Dedifferentiated amniotic fluid mesenchymal stem cell (primary cell): Measurements from ENCODE around the gene HNRNPU.
"Not testable (repeated sequence)": the region's sequence is repeated elsewhere in the genome, so short reads cannot be mapped to it uniquely, and the experiment has no call there.

Experiments used
- DNase-seq: peaks from one replicate; pipeline ENCODE4 v3.0.0-alpha.2; 2016; ENCODE audit errors: extremely low spot score

The HNRNPU gene

DNA sequence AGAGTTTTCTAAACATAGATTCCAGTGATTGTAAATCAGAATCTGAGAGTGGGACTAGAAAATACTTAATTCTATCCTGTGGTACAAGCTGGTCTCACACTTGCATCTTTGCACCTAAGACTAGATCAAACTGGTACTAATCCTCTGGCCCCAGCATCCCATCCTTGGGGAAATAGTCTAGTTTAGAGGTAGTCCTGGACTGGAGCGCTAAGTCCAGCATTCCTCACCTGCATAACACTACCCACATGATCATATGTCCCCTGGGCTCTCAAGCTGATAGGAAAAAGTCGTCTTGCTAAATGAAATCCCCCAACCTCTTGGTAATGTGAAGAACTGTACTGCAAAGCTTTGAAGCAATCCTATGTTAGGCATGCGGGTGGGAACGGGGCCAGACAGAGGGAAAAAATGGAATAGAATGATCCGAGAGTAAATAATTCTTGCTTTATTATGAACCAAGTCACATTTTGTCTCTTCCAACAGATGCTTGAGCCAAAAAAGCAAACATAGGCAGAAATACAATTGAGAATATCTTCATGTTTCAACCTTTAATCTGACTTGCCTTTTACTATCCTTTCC lies 24.0 kb downstream of the HNRNPU start:
- DNase-seq, result no peak

DNA sequence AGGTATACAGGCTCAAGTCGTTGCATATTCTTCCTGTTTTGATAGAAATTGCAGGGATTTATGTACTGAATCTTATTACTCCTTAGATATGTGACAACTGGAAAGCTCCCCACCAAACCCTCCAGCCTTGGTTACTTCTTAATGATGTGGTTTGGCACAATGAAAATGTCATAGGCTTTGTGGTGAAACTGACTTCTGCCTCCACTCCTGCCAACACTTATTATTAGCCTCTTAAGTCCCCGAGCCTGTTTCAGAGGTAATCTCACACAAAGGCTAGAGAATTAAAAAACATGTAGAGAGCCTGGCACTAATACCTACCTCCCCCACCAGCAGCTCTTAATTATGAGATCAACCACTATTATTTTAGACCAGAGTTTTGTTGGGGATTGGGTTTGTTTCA lies 24.7 kb downstream of the HNRNPU start:
- DNase-seq, result no peak

DNA sequence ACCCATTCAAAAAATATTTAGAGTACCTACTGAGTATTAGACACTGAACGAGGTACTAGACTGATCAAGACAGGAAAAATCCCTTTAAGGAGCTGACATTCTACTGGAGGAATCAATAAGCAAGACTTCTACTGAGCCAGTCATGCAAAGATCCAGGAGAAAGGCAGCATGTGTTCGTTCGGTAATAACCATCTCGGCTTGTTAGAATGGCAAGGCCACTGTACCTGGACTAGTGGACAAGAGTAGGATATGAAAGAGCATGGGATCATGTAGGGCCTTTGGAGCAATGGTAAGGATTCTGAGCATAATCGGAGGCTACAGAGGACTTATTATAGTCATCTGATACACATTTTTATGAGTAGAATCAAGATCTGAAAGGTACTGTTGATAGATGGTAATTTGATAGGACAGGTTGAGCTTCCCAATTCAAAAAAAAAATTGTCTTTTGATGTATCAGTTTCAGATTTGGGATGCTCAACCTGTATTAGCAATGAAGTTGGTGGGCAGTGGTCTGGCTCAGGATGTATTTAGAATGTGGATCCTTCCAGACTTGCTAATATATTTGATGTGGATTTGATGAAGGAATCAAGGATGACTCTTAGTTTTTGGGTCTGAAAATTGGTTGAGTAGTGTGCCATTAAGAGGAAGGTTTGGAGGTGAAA lies 26.6 kb downstream of the HNRNPU start:
- DNase-seq, result no peak

DNA sequence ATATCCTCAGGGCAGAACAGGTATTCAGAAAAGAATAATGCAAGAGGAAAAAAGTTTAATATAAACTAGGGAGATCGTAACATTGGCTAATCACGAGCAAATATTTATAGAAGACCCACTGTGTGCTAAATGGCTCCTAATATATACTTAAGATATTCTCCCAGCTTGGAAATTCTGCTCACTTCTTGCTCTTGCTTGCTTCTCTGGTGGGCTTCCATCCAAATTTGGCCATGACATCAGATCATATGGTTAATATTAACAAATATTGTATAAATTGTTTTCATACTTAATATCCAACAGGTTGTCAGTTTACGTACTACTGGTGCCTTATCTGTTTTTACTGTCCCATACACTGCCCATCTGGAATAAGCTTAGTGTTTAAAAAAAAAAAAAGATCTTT lies 27.8 kb downstream of the HNRNPU start:
- no peak for DNase-seq

DNA sequence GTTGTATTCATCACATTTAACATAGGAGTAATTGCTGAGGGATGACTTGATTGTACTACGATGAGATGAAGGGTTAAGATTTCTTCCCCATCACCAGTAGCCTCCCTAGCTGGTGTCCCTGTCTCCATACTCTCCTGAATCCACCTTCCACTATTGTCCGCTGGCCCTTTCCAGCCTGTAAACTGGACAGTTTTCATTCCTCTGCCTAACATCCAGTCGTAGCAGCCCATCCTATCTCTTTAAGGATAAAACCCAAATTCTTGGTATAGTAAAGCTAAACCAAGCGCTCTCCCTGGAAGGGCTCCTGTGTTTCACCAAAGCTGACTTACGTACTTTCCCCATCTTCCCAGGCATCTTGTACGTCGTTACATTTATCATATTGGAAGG lies 28.2 kb downstream of the HNRNPU start:
- DNase-seq, result peak; percentile 22

DNA sequence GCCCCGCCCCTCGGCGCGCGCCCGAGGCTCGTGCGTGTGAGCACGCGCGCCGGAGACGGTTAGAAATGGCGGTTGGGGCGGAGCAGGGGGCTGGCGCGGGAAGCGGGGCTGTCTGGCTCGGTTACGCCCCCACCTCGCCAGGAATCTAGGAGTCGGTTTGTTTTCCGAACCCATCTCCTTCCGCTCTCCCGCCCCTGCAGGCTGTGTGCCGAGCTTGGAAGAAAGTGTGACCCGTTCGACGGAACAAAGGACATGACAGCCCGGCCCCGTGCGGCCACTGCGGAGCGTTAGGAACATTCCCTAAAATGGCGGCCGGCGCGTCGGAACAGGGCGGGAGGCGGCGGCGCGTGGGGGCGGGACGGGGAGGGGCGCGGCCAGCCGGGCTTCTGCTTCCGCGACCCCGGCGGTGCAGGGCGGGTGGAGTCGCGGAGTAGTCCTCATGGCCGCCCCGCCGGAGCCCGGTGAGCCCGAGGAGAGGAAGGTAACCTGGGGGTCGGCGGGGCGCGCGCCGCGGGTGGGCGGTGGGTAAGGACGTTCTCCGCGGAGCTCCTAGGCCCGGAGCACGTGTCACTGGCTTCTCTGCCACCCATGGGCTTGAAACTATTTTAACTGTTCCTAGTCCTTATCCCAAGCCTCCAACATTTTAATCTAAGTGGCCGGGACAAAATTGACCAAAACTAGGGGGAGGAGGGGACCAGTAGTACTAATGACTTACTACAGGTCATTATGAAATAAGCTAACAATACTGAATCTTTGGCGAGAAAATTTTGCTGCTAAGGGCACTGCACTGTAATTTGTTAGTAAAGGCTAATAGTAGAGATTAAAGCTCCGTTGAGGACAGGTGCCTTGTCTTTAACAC lies 28.8 kb downstream of the HNRNPU start, which contains the start of gene COX20:
Gene COX20 (plus strand): TSS at position 383 of the 859 bp plus-strand sequence. CDS start 57 bp downstream, at position 440.
- DNase-seq, result peak; percentile 73

DNA sequence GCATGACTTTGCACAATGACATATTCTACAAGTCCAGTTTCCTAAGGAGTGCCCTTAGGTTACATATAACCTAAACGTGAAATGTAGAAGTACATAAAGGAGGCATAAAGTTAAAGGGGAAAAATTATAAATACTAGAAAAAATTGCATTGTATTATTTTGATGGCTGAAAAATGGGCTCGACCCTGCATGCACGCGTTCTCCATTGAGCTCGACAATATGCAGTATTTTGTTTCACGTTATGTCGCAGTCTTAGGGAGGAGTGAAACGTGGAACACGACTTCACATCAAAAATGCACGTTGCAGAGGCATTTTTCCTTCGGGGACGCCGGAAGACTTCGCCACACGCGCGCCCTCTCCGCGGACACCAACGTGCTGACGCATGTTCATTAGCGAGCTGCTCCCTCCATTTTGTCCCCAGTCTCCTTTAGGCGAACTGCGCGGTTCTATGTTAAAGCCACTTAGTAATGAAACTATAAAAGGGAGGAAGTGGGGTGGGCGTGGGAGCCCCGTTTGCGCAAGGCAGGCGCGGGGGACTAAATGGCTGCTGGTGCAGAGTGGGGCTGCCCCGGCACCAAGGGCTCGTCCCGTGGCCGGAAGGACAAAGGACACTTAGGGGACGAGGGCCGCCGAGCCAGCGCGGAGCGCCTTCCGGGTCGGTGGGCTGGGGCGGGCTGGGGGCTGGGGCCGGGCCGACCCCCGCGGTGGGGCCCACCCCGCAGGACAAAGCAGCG lies 29.6 kb downstream of the HNRNPU start:
- peak; percentile 84 for DNase-seq

DNA sequence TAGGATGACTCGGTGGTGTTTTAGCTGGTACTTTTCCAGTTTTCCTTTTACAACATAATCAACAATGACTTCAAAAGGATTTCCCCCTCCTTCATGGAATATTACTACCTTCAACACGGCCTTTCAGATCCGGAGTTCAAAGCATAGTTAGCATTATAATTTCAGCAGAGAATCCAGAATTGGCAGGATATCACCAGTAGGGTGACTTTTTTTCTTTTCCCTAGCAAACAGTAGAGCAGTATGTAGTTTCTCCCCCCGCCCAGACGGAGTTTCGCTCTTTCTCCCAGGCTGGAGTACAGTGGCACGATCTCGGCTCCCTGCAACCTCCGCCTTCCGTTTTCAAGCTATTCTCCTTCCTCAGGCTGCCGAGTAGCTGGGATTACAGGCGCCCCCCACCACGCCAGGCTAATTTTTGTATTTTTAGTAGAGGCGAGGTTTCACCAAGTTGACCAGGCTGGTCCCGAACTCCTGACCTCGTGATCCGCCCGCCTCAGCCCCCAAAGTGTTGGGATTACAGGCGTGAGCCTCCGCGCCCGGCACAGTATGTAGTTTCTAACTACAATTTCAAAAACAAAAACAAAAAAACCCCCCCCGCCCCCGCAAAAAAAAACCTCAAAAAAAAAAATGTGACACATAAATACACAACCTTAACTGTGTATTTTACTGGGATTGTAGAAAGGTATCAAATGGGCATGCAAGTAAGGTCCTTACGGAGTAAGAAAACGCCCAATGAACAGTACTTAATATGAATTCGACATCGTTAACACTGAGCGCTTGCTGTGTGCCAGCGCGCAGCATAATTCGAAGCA lies 30.4 kb downstream of the HNRNPU start:
- peak; percentile 71 for DNase-seq

DNA sequence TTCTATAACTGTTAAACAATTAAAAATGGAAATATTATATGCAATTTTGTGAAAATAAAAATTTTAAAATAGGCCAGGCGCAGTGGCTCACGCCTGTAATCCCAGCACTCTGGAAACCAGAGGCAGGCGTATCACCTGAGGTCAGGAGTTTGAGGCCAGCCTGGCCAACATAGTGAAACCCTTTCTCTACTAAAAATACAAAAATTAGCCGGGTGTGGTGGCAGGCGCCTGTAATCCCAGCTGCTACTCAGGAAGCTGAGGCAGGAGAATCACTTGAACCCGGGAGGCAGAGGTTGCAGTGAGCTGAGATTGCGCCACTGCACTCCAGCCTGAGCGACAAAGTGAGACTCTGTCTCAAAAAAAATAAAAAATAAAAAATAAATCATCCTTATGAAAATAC lies 31.1 kb downstream of the HNRNPU start:
- DNase-seq, result not testable (repeated sequence)

DNA sequence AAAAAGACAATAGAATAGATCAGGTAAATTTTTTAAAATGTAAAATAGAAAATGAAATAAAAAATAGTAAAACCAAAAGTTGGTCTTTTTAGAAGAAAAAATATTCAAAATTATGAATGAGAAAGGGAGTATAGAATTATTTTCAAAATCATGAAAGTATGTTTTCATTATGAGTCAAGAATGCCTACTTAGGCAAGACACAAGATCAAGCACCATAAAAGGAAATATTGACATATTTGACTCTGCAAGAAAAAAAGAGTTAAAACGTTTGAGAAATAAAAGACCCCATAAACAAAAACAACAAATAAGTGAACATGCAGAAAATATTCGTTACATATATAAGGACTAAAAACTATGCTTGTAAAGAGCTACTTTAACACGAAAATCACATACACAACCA lies 33.7 kb downstream of the HNRNPU start:
- no peak for DNase-seq

DNA sequence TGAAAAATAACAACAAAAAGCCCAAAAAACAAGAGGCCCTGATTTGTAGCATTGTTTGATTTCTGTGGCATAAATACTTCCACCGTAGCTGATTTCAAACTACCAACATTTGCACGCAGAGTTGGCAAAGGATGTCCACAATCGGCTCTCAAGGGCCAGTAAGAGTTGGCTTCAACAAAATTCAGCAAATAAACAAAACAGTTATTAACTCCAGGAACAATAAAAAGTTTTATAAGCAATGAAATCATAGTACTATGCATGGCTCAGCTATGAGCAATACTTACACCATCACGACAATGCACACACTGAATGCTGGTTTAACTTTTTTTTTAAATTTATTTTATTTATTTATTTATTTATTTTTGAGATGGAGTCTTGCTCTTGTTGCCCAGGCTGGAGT lies 37.6 kb downstream of the HNRNPU start:
- DNase-seq, result no peak

DNA sequence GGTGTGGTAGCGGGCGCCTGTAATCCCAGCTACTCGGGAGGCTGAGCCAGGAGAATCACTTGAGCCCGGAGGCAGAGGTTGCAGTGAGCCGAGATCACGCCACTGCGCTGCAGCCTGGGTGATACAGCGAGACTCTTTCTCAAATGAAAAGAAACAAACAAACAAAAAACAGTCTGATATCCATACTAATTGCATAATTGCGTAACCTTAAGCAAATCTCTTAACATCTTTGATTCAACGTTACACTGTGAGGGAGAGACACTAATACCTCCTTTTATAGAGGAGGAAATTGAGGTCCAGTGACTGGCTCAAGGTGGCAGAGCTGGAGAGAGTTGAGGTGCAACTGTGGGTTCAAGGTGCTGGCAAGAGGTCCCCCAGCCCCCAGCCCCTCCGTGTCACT lies 41.5 kb downstream of the HNRNPU start:
- DNase-seq, result no peak

DNA sequence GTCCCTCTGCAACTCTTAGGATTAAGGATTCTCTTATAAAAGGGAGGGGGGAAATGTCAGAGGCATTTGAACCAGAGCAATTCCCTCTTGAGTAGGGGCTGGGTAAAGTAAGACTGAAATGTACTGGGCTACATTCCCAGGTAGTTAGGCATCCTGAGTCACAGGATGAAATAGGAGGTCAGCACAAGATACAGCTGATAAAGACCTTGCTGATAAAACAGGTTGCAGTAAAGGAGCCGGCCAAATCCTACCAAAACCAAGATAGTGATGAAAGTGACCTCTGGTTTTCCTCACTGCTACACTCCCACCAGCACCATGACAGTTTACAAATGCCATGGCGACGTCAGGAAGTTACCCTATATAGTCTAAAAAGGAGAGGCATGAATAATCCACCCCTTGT lies 43.2 kb downstream of the HNRNPU start:
- no peak for DNase-seq

DNA sequence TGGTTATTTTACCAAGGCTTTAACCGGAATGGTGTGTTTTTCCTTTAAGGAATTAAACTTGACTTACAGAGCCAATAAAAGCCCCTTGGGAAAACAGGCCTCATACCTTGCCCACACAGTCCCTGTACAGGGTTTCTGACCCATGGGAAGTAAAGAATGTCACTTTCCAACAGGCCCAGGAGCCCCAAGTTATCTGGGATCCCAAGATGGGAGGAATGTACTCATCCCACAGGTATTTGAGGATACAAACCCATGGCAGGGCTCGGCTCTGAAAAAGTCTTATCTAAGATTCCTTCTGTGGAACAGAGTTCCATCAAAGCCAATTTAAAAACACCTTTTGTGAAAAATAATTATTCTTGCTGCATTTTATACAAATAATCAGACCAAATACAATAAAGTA lies 44.2 kb downstream of the HNRNPU start:
- DNase-seq, result no peak

DNA sequence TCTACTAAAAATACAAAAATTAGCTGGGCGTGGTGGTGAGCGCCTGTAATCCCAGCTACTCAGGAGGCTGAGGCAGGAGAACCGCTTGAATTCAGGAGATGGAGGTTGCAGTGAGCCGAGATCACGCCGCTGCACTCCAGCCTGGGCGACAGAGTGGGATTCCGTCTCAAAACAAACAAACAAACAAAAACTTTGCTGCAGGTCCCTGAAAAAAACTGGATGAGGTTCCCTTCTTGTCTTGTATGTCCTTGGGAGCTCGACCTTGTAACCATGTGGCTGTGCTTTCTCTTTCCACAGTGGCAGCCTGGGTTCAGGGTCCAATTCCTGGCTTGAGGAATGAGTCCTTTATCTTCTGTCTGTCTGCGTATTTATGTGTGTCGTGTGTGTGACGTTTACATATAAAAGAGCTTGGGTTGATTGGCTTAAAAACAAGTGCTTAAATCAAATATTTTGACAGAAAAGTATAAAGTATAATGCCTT lies 46.9 kb downstream of the HNRNPU start:
- no peak for DNase-seq

DNA sequence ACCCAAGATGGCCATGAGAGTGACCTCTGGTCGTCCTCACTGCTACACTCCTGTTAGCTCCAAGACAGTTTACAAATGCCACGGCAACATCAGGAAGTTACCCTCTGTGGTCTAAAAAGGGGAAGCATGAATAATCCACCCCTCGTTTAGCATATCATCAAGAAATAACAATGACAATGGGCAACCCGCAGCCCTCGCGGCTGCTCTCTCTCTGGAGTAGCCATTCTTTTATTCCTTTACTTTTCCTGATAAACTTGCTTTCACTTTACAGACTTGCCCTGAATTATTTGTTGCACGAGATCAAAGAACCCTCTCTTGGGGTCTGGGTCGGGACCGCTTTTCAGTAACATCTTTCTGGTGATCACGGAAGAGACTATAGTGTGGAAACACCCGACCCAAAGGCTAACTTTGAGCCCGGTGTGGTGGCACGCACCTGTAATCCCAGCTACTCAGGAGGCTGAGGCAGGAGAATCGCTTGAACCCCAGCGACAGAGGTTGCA lies 48.7 kb downstream of the HNRNPU start:
- DNase-seq, result no peak

DNA sequence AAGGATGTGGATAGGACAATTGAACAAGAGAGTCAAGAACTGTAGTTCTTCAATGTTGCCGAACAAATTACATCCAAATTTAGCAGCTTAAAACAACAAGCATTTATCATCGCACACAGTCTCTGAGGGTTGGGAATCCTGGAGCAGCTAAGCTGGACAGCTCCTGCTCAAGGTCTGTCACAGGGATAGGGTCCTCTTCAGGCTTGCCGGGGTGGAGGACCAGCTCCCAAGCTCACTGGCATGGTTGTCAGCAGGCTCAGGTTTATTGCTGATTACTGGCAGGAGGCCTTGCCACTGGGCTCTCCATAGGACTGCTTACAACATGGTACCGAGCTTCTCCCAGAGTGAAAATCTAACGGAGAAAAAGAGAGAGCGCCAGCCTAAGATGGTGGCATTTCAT lies 51.0 kb downstream of the HNRNPU start:
- DNase-seq, result no peak

DNA sequence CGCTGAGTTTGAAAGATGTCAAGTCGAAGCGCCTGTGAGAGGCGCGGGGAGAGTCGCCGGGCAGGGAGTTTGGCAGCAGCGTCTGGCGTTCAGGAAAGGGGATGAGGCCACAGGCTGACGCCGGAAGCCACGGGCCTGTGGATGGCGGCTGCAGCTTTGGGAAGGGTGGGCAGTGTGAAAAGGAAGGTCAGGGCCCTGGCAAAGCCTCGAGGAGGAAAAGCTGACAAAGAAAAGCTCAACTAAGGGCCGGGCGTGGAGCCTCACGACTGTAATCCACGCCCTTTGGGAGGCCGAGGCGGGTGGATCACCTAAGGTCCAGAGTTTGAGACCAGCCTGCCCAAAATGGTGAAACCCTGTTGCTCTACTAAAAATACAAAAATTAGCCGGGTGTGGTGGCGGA lies 54.1 kb downstream of the HNRNPU start:
- DNase-seq, result no peak

DNA sequence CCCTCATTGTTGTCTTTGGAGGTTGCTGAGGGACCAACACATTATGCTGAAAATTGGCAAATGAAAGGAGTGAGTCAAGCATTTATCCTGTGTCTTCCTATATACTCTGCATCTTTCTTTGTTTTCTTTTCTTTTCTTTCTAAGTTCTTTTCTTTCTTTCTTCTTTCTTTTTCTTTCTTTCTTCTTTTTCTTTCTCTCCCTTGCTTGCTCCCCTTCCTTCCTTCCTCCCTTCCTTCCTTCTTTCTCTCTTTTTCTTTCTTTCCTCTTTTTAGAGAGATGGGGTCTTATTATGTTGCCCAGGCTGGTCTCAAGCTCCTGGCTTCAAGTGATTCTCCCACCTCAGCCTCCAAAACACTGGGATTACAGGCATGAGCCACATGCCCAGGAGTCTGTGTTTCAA lies 57.2 kb downstream of the HNRNPU start:
- no peak for DNase-seq

DNA sequence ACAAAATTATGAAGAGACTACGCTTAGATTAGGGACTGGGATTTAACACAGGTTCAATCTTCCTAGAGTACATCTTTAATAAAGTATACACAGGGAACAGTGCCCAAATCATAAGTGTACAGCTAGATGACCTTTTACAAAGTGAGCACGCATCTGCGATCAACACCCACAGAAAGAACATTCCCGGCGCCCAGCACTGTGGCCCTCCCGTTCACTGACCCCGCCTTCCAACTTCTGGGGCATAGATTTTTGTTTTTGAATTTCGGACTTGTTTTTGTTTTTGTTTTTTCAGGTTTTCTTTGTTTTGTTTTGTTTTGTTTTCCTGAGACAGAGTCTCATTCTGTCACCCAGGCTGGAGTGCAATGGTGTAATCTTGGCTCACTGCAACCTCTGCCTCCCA lies 59.5 kb downstream of the HNRNPU start:
- DNase-seq, result no peak
